ENCODE results near the gene CCN2. TPM values are rescaled to one million over a fixed set of nuclear protein-coding genes. Genes with fewer than 3 reads are reported as not detected.

Gene CCN2
- total RNA-seq, 2 donors from 2014 or later = 28.6 to 29.4 TPM

DNA sequence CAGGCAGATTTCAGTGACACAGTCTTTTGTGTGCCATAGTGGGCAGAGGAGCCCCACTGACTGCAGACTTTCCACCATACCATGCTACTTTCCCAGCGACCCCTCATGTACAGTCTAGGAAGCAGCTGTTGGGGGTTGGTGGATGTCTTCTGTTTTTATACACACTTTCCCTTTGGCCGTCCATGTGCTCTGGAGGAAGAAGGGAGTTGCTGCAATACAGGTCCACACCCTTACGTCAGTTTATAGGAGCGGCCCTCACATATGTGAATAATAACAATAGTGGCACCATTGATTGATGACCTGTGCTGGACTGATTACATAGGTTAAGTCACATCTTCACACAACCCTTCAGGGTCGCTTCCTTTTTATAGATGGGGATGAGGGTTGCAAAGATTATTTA, 17.5 kb upstream of the CCN2 start:
- no peaks in the 10 kb centered on the region for H3K9me3 ChIP-seq (ENCODE audit: control insufficient read depth, low read length)
- H3K36me3 Mint-ChIP-seq (ENCODE audit: low read depth) = no peaks in the 10 kb centered on the region
- no peaks in the 10 kb centered on the region for H3K36me3 ChIP-seq (ENCODE audit: control insufficient read depth, insufficient read depth, low read length)
- no peak for DNase-seq
- TF ChIP-seq, protein P1, sequence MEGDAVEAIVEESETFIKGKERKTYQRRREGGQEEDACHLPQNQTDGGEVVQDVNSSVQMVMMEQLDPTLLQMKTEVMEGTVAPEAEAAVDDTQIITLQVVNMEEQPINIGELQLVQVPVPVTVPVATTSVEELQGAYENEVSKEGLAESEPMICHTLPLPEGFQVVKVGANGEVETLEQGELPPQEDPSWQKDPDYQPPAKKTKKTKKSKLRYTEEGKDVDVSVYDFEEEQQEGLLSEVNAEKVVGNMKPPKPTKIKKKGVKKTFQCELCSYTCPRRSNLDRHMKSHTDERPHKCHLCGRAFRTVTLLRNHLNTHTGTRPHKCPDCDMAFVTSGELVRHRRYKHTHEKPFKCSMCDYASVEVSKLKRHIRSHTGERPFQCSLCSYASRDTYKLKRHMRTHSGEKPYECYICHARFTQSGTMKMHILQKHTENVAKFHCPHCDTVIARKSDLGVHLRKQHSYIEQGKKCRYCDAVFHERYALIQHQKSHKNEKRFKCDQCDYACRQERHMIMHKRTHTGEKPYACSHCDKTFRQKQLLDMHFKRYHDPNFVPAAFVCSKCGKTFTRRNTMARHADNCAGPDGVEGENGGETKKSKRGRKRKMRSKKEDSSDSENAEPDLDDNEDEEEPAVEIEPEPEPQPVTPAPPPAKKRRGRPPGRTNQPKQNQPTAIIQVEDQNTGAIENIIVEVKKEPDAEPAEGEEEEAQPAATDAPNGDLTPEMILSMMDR (conservative IDR thresholded peaks at IDR 0.05) = no peak
- no peak overlapping the region for H3K4me3 Mint-ChIP-seq
- H3K9me3 Mint-ChIP-seq = no peaks in the 10 kb centered on the region
- no peaks in the 10 kb centered on the region for H3K27me3 ChIP-seq (ENCODE audit: control insufficient read depth, insufficient read depth, low read length, poor library complexity, severe bottlenecking)
- 96% methylated on average over 4 of the region's 5 CpGs; no CpG with 5 or more reads in 1 of the 2 experiments for WGBS, 2 experiments (ENCODE audit: insufficient coverage in 1 of 2, insufficient read length in 1 of 2)
- H3K27me3 Mint-ChIP-seq (ENCODE audit: insufficient read depth) = no peaks in the 10 kb centered on the region
- H3K4me1 ChIP-seq (ENCODE audit: control insufficient read depth, insufficient read depth, low read length) = peaks cover 13% of the 10 kb centered on the region
- peaks cover 18% of the 10 kb centered on the region for H3K4me1 Mint-ChIP-seq
- H3K9ac ChIP-seq (ENCODE audit: extremely low read depth, low read length, poor library complexity, severe bottlenecking) = no peak overlapping the region
- H3K27ac ChIP-seq (ENCODE audit: low read depth, low read length) = no peak overlapping the region
- H3K4me3 ChIP-seq (ENCODE audit: low read length) = no peak overlapping the region
- no peak overlapping the region for H3K27ac Mint-ChIP-seq

DNA sequence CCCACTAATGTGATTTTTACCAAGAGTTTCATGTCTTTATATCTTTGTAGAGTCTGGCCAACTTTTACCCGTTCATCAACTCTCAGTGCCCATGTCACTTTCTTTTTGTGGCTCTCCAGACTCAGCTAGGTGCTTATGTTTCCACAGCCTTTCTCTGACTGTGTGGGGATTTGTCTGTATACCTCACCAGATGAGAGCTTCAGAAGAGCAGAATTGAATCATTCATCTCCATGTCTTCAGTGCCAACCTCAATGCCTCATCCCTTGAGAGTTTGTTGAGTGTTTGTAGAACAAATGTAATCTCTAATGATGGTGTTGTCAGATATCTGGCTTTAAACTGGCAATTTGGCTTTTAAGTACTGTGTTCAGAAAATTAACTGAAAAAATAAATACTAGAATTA, 16.8 kb upstream of the CCN2 start:
- Mint-ChIP-seq H3K36me3 (ENCODE audit: low read depth) (no peaks in the 10 kb centered on the region), H3K4me3 (no peak overlapping the region), H3K27ac (no peak overlapping the region), H3K4me1 (peaks cover 18% of the 10 kb centered on the region), H3K9me3 (no peaks in the 10 kb centered on the region), H3K27me3 (ENCODE audit: insufficient read depth) (no peaks in the 10 kb centered on the region)
- Histone ChIP-seq H3K27ac (ENCODE audit: low read depth, low read length) (no peak overlapping the region), H3K9me3 (ENCODE audit: control insufficient read depth, low read length) (no peaks in the 10 kb centered on the region), H3K9ac (ENCODE audit: extremely low read depth, low read length, poor library complexity, severe bottlenecking) (no peak overlapping the region), H3K27me3 (ENCODE audit: control insufficient read depth, insufficient read depth, low read length, poor library complexity, severe bottlenecking) (no peaks in the 10 kb centered on the region), H3K4me3 (ENCODE audit: low read length) (no peak overlapping the region), H3K36me3 (ENCODE audit: control insufficient read depth, insufficient read depth, low read length) (no peaks in the 10 kb centered on the region), H3K4me1 (ENCODE audit: control insufficient read depth, insufficient read depth, low read length) (peaks cover 17% of the 10 kb centered on the region)
- no peak for DNase-seq
- TF ChIP-seq, protein P1 (conservative IDR thresholded peaks at IDR 0.05) = no peak
- 22 to 61% methylated on average over 1 of the region's 1 CpG for WGBS, 2 experiments (ENCODE audit: insufficient coverage in 1 of 2, insufficient read length in 1 of 2)

DNA sequence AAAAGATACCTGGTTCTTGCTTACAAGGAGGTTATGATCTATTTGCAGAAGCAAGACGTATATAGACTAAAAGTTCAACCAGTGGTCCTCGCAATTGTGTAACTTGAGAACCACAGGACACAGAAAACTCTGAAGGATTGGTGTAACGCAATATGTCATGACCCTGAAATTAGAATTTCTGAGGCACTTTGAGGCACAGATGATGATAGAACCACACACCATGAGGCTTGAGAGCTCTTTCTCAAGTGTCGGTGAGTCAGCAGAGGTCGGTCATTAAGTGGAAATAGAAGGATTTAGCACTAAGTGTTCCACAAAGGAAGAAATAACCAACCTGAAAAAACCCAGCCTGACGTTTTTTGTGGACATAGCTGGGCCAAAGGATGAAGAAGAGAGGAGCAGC, 15.3 kb upstream of the CCN2 start:
- no peaks in the 10 kb centered on the region for H3K36me3 ChIP-seq (ENCODE audit: control insufficient read depth, insufficient read depth, low read length)
- no peak overlapping the region for H3K4me3 Mint-ChIP-seq
- peaks cover 17% of the 10 kb centered on the region for H3K4me1 ChIP-seq (ENCODE audit: control insufficient read depth, insufficient read depth, low read length)
- H3K4me1 Mint-ChIP-seq = peaks cover 18% of the 10 kb centered on the region
- no peaks in the 10 kb centered on the region for H3K36me3 Mint-ChIP-seq (ENCODE audit: low read depth)
- WGBS, 2 experiments (ENCODE audit: insufficient coverage in 1 of 2, insufficient read length in 1 of 2) = 87 to 92% methylated on average over 6 of the region's 6 CpGs
- H3K9ac ChIP-seq (ENCODE audit: extremely low read depth, low read length, poor library complexity, severe bottlenecking) = no peak overlapping the region
- TF ChIP-seq, protein P1 (conservative IDR thresholded peaks at IDR 0.05) = no peak
- H3K27ac ChIP-seq (ENCODE audit: low read depth, low read length) = no peak overlapping the region
- H3K9me3 Mint-ChIP-seq = no peaks in the 10 kb centered on the region
- DNase-seq = no peak
- H3K9me3 ChIP-seq (ENCODE audit: control insufficient read depth, low read length) = no peaks in the 10 kb centered on the region
- no peak overlapping the region for H3K4me3 ChIP-seq (ENCODE audit: low read length)
- H3K27me3 ChIP-seq (ENCODE audit: control insufficient read depth, insufficient read depth, low read length, poor library complexity, severe bottlenecking) = no peaks in the 10 kb centered on the region
- no peaks in the 10 kb centered on the region for H3K27me3 Mint-ChIP-seq (ENCODE audit: insufficient read depth)
- no peak overlapping the region for H3K27ac Mint-ChIP-seq

Measured in endodermal cell (in vitro differentiated cells).